Measurements from ENCODE around the gene ACAD9. TPM values are rescaled to one million over a fixed set of nuclear protein-coding genes. Genes with fewer than 3 reads are reported as not detected.

Gene ACAD9
- total and polyA plus RNA-seq, 11 donors, result 24.6 to 44.9 (median 36.5) TPM

GRCh38 chr3:128956440-128956839, 77.0 kb downstream of the ACAD9 start:
- Histone ChIP-seq H3K9me3 (peaks cover 0 to 4% (median 0%) of the 10 kb centered on the region in 12 donors), H3K27ac (no peak overlapping the region), H3K4me3 (no peak overlapping the region), H3K27me3 (no peaks in the 10 kb centered on the region), H3K4me1 (no peaks in the 10 kb centered on the region), H3K36me3 (no peaks in the 10 kb centered on the region)
- no peak for TF ChIP-seq POLR2A (IDR thresholded peaks at IDR 0.05)
- DNase-seq (no peak), ATAC-seq (no peak)
- intact Hi-C loops (cut with DNase I), result no loop called here
- 97 to 100% (median 98%) methylated on average over 2 of the region's 2 CpGs for WGBS, 4 donors

Other genes with a start within 250 kb of the ACAD9 start
- 100 to 1,000 TPM in 5 of 9 donors, 10 to 100 TPM in 4; 71.7 to 161 (median 119) TPM for gene RPN1, start 228.8 kb upstream of the ACAD9 start, total RNA-seq
- 100 to 1,000 TPM in 1 of 2 donors, 10 to 100 TPM in 1; 55.4 to 290 TPM for gene RPN1, start 228.8 kb upstream of the ACAD9 start, polyA plus RNA-seq
- gene RAB7A, start 153.4 kb upstream of the ACAD9 start, total RNA-seq, result 100 to 1,000 TPM; 143 to 343 (median 257) TPM
- gene RAB7A, start 153.4 kb upstream of the ACAD9 start, polyA plus RNA-seq, result 100 to 1,000 TPM; 180 to 244 TPM
- 1 to 10 TPM in 1 of 9 donors, under 1 TPM in 5, not detected in 3; 0.12 to 1.8 (median 0.47) TPM for gene CFAP92, start 114.5 kb downstream of the ACAD9 start, total RNA-seq
- gene CFAP92, start 114.5 kb downstream of the ACAD9 start, polyA plus RNA-seq, result under 1 TPM; 0.17 to 0.23 TPM
- 1 to 10 TPM in 8 of 9 donors, under 1 TPM in 1; 0.60 to 2.5 (median 1.7) TPM for gene EFCC1, start 121.7 kb downstream of the ACAD9 start, total RNA-seq
- 1 to 10 TPM in 1 of 2 donors, under 1 TPM in 1; 0.91 to 1.1 TPM for gene EFCC1, start 121.7 kb downstream of the ACAD9 start, polyA plus RNA-seq
- gene GP9, start 181.2 kb downstream of the ACAD9 start, total RNA-seq, result not detected
- gene GP9, start 181.2 kb downstream of the ACAD9 start, polyA plus RNA-seq, result not detected
- 10 to 100 TPM in 1 of 9 donors, 1 to 10 TPM in 8; 1.3 to 10.3 (median 3.3) TPM for gene RAB43, start 242.2 kb downstream of the ACAD9 start, total RNA-seq
- 1 to 10 TPM; 2.4 to 4.9 TPM for gene RAB43, start 242.2 kb downstream of the ACAD9 start, polyA plus RNA-seq